ENCODE measurements around the gene RABGAP1L.

DNA sequence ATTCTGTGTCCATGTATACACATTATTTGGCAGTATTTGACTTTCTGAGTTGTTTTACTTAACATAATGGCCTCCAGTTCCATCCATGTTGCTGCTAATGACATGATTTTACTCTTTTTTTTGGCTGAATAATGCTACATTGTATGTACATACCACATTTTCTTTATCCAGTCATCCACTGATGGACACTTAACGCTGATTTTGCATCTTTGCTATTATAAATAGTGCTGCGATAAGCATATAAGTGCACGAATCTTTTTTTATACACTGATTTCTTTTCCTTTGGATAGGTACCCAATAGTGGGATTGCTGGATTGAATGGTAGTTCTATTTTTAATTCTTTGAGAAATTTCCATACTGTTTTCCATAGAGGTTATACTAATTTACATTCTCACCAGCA, 544.0 kb downstream of the RABGAP1L start:
- no peak for TF ChIP-seq YY1 (IDR thresholded peaks at IDR 0.05; ENCODE audit: insufficient read depth, insufficient read length)
- no peak for TF ChIP-seq SUZ12 (IDR thresholded peaks at IDR 0.05; ENCODE audit: extremely low read depth, insufficient read depth, insufficient read length)
- TF ChIP-seq ZNF274 (IDR thresholded peaks at IDR 0.05; ENCODE audit: low read depth, low read length) = no peak

Measured in NT2/D1 (cell line).